GM19438 (cell line): ENCODE data around the gene LILRA6.

Source experiments
- ATAC-seq: cut with Tn5 transposase; IDR thresholded peaks from one replicate; pipeline ENCODE4 v1.9.1; 2021; ENCODE audit warnings: low read depth; ENCODE audit not compliant: unreplicated experiment

LILRA6 gene

DNA sequence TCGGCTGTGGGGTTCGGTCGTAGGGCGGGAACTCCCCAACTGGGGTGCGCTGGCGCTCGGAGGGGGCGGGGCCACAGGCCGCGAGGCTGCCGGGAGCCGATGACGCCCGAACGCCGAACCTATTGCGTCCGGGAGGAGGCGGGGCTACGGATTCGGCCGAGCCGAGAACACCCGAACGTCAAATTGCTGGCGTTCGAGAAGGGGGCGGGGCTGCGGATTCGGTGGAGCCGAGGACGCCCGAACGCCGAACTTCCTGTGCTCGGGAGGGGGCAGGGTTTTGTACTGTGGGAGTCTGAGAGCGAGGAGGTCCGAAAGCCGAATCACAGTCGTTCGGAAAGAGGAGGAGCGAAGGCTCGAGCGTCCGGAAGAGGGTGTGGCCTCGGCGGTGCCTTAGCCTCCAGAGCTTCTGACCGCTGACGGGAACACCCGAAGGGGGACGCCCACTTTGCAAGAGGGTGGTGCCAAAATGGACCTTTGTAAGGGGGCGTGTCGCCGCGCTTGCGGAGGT, 52.0 kb downstream of the LILRA6 start:
- ATAC-seq: peak; percentile 44

DNA sequence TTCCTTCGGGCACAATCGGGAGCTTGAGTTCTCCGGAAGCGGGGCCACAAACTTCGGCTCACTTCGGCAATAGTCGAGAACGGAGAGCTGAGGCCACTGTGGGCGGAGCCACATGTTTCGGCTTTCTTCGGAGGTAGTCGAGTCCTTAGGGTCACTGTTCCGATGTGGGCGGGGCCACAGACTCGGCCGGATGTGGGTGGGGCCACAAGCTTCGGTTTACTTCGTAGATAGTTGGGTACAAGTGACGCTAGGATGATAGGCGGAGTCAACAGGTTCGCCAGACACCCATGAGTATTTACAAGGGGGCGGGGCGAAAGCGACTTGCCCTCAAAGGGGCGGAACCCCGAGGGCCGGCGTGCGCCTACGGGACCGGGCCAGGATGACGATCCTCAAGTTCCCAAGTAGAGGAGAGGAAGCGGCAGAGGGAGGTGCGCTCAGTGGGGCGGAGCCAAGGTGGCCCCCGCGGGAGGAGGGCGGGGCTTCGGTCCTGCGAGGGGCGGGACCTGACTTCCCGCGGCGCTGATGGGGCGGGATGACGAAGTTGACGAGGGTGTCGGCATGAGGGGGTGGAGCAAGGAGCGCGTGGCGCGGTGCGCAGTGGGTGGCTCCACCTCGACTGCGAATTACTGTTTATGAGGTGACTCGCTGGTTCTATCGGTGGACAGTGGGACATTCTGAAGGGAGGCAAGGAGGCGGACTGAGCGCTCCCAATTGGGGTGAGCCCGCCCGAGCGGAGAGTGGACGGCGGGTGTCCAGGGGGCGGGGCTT, 52.7 kb downstream of the LILRA6 start:
- peak; percentile 42 for ATAC-seq

GRCh38 chr19:54189145-54189734, 53.4 kb downstream of the LILRA6 start, which contains the start of gene MBOAT7:
MBOAT7 (minus strand) TSS chr19:54189580; CDS start chr19:54188508, 1,072 bp downstream.
- ATAC-seq: peak; percentile 24

GRCh38 chr19:54188215-54188871, 54.2 kb downstream of the LILRA6 start:
- no peak for ATAC-seq

GRCh38 chr19:54186934-54187381, 55.6 kb downstream of the LILRA6 start:
- no peak for ATAC-seq
